NCI-H2196 (cell line): ENCODE data around the gene CSF1.
A peak's percentile ranks its signal among the peaks of the same experiment; 100 is the strongest.

Source experiments
- DNase-seq: peaks from one replicate; lab custom pipeline; 2025; ENCODE audit not compliant: unreplicated experiment; lab: John Stamatoyannopoulos, UW

The CSF1 gene

GRCh38 chr1:109901141-109901523, 9.5 kb upstream of the CSF1 start:
- no peak for DNase-seq

GRCh38 chr1:109901524-109902145, 9.0 kb upstream of the CSF1 start:
- peak; percentile 20 for DNase-seq

GRCh38 chr1:109902204-109902985, 8.3 kb upstream of the CSF1 start:
- DNase-seq, result no peak

- DNase-seq, result no peak
Observed at GRCh38 chr1:109903376-109903930, 7.2 kb upstream of the CSF1 start.

GRCh38 chr1:109904105-109904817, 6.4 kb upstream of the CSF1 start:
- DNase-seq, result no peak

- DNase-seq, result no peak
Observed at GRCh38 chr1:109905491-109905890, 5.2 kb upstream of the CSF1 start.

- no peak for DNase-seq
Observed at GRCh38 chr1:109906160-109906838, 4.3 kb upstream of the CSF1 start.

GRCh38 chr1:109906839-109907180, 3.8 kb upstream of the CSF1 start:
- DNase-seq, result no peak

- DNase-seq, result no peak
Observed at GRCh38 chr1:109907190-109907774, 3.4 kb upstream of the CSF1 start.

GRCh38 chr1:109908836-109909235, 1.8 kb upstream of the CSF1 start:
- DNase-seq, result no peak

- DNase-seq, result no peak
Observed at GRCh38 chr1:109909561-109909960, 1.1 kb upstream of the CSF1 start.

- DNase-seq, result no peak
Observed at GRCh38 chr1:109910963-109911798, 532 bp downstream of the CSF1 start.

- DNase-seq, result no peak
Observed at GRCh38 chr1:109912214-109912861, 1.7 kb downstream of the CSF1 start.

GRCh38 chr1:109912873-109913272, 2.2 kb downstream of the CSF1 start:
- no peak for DNase-seq

GRCh38 chr1:109913360-109913879, 2.8 kb downstream of the CSF1 start:
- DNase-seq, result no peak

- DNase-seq, result no peak
Observed at GRCh38 chr1:109914587-109915240, 4.1 kb downstream of the CSF1 start.

- no peak for DNase-seq
Observed at GRCh38 chr1:109917051-109917767, 6.6 kb downstream of the CSF1 start.
